ENCODE data around the gene MAN1B1. TPM values are rescaled to one million over a fixed set of nuclear protein-coding genes. Genes with fewer than 3 reads are reported as not detected.

MAN1B1 gene
- total and polyA plus RNA-seq, 2 of the 8 experiments (the other 6 are each of a cell fraction or from before 2014, with no cell fraction given) = 33.7 to 36.3 TPM

- TF ChIP-seq CHD7 (IDR thresholded peaks at IDR 0.05; ENCODE audit: insufficient replicate concordance, low read length) = no peak
- TF ChIP-seq CHD1 (IDR thresholded peaks at IDR 0.05; ENCODE audit: low read depth, low read length) = no peak
- TF ChIP-seq TAF7 (optimal IDR thresholded peaks at IDR 0.05; ENCODE audit: borderline replicate concordance, low read depth, low read length) = no peak
These were observed 28.1 kb upstream of the MAN1B1 start (continued) for GRCh38 chr9:137058521-137059234.
